DMS53 treated with DMSO at 0.1 percent for 48 hours (cell line): ENCODE results near the gene ZNF277.
"Not testable (repeated sequence)": the region's sequence is repeated elsewhere in the genome, so short reads cannot be mapped to it uniquely, and the experiment has no call there.

Source experiments
- DNase-seq: peaks from one replicate; lab custom pipeline; 2025; ENCODE audit not compliant: unreplicated experiment; lab: John Stamatoyannopoulos, UW

ZNF277 gene

DNA sequence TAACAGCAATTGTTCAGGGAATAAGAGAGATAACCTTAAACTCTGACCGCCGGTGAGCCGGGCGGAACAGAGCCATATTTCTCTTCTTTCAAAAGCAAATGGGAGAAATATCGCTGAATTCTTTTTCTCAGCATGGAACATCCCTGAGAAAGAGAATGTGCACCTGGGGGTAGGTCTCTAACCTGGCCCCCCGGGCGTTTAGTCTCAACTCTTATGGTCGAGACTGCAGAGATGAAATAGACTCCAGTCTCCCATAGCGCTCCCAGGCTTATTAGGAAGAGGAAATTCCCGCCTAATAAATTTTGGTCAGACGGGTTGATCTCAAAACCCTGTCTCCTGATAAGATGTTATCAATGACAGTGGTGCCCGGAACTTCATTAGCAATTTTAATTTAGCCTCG is 43.5 kb downstream of the ZNF277 start:
- not testable (repeated sequence) for DNase-seq

DNA sequence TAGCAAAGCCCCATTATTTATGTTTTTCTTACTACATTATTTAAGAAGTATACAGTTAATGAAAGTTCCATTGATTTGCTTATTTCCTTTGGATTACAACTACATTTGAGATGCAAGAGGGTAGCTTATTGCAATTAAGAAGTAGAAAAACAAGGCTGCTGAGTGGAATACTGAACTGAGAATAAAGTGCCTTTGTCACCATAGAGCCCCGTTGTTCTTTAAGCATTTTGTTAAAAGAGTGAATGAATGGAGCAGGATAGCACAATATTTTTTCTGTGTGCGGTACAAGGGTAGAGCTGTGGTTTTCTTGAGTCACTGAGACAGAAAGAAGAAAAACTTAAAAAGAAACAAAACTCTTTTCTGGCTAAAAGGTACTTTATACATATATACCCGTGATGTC is 45.6 kb downstream of the ZNF277 start:
- no peak for DNase-seq

DNA sequence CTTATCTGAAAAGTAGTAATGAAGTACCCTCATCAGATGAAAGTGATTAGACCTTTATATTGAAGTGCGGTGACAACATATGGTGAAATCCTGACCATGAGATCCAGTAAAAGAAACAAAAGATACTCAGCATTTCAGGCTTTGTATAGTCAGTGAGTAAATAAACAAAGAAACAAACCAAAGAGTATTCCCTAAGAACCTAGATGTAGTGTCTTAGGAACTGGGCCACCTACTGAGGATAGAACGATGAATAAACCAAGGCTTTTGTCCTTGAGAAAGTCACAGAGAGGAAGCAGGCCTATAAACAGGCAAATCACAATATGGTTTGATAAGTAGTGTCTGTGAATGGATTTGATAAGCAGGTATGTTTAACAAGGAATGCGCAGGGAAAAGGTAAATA is 46.2 kb downstream of the ZNF277 start:
- DNase-seq: no peak

DNA sequence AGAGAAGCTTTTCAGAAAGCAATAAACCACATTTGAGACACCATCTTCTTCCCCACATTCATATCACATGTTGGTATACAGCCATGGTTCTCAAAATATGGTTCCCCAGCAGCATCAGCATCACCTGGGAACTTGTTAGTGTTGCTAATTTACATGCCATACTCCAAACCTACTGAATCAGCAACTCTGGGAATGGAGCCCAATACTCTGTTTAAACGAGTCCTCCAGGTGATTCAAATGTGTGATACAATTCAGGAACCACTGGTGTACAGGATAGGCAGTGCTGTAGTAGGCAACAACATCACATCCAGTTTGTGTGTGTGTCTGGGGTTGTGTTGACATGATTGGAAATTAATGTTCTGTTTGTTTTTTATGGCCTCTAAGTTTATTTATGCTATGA is 47.7 kb downstream of the ZNF277 start:
- DNase-seq: no peak

DNA sequence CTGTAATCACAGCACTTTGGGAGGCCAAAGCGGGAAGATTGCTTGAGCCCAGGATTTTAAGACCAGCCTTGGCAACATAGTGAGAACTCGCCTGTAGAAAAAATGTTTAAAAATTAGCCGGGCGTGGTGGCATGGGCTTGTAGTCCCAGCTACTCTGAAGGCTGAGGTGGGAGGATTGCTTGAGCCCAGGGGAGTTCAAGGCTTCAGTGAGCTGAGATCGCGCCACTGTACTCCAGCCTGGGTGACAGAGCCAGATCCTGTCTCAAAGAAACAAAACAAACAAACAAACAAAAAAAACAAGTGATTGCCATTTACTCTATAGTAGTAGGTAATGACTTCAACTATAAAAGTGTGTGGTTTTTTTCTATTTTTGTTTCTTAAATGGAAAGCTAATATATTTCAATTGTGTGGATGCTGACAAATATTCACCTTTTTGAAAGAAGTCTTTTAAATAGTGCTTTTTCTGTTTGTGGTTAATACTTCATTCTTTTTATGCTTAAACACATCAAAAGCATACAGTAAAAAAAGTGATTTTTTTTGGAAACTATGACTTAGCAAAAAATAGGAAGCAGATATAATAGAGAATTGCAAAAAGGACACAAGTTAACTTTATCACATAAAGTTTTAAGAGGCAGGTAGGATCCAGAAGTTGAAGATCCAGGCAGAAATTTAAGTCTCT is 48.4 kb downstream of the ZNF277 start:
- no peak for DNase-seq

DNA sequence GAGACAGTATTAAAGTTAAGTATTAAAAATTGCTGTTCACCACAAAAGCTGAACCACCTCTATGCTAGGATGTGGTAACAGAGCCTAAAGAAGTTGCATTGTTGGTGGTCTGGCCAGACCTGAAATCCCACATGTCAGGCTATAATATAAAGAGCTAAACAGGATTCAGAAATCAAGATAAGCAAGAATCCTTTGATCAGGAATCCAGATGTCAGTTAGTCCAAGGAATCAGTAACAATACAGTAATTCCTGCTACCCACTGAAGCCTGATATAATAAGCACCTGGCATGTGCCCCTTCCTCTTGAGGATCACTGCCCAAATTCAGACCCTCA is 48.9 kb downstream of the ZNF277 start:
- DNase-seq: no peak

DNA sequence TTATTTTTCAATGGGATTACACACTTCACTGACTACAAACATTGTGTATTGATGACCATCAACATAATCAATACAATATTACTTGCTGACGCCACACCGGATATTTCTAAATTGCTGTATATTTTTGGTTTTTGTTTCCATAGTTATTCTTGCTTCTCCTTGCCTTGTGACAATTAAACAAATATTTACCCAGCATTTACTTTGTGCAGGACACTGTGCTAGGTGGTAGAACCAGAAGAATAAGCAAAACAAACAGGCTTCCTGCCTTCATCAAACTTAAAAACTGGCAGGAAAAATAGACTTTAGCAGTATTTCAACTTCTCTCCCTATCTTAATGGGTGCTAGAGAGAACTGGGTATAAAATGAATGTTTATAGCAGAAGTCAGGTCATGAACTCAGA is 50.6 kb downstream of the ZNF277 start:
- DNase-seq: peak; percentile 64

DNA sequence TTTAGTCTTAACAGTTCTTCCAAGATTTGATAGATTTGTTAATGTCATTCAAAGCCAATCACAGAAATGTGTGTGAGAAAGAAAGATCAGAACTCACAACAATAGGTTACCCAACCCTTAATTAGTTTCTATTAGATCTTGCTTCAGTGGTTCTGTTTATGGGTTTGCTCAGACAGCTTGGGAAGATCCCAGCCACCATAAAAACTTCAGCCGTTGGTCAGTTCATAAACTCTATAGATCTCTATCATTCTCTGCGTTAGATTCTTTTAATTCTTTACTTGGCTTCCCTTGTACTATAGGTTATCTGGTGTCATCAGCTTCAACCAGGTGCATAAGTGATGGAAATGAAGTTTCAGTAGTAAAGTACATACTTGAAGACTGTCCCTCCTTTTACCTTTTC is 54.4 kb downstream of the ZNF277 start:
- DNase-seq: no peak

DNA sequence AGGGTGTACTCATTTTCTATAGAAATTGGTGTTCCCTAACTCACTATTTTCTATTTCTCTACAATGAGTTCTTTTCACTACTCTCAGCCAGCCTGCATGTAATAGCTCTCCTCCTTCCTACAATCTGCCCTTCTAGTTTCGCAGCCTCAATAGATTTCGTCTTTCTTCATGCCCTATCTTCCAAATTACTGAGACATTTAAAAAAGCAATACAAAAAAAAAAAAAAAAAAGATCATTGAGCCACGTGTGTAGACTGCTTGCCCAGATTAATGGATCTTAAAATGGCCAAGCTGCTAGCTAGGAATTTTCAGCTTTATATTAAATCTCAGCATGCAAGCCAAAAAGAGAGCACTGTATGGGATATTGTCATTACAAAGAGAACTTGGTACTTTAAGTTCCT is 55.5 kb downstream of the ZNF277 start:
- no peak for DNase-seq

DNA sequence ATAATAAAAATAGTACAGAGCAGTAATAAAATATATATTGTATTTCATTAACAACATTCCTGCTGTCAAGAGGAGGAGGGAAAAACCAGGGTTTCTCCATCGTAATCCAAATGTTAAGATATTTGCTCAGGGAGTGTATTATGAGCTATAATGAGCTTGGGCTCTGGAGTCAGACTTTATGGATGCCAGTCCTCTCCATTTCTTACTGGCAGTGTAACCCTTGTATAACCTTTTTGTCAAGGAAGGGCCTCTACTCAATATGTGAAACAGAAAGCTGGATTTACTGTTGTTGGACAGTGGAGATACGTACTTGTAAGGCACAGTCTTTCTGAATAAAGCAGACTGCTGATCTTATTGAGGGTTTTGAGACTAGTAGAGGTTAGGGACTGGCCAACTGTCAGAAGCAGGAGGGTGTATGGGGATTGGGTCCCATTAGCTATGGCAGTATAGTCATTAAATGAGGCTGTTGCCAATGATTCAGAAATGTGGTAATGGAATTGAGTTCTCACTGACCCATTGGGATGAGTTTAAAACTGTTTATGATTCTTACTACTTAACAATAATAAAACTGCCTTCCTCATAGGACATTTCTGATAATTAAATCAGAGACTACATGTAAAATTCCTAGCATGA is 56.5 kb downstream of the ZNF277 start:
- DNase-seq: no peak

DNA sequence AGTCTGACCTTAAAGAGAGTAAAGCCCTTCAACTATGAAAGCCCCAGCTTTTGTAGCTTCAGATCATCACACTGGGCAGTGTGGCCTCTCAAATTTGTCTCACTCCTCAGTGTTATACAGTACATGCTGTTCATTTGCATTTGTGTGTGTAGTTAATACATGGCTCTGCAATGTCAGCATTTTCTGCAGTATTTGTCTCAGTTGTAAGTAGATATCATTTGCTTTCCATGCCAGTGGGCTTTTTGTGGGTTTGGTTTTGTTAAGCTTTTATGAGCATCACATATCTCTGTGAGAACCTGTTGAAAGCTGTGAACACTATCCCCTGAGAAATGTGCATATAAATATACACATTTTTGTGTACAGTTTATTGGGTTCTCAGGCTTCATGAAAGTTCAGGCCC is 57.0 kb downstream of the ZNF277 start:
- DNase-seq: no peak

DNA sequence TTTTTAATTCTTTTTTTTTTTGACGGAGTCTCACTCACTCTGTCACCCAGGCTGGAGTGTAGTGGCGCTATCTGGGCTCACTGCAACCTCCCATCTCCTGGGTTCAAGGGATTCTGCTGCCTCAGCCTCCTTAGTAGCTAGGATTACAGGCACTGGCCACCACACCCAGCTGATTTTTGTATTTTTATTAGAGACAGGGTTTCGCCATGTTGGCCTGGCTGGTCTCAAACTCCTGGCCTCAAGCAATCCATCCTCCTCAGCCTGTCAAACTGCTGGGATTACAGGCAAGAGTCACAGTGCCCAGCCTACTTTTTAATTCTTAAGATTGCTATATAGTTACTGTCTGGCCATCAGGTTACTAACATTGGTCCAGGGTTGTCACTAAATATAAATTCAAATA is 59.6 kb downstream of the ZNF277 start:
- DNase-seq: no peak

DNA sequence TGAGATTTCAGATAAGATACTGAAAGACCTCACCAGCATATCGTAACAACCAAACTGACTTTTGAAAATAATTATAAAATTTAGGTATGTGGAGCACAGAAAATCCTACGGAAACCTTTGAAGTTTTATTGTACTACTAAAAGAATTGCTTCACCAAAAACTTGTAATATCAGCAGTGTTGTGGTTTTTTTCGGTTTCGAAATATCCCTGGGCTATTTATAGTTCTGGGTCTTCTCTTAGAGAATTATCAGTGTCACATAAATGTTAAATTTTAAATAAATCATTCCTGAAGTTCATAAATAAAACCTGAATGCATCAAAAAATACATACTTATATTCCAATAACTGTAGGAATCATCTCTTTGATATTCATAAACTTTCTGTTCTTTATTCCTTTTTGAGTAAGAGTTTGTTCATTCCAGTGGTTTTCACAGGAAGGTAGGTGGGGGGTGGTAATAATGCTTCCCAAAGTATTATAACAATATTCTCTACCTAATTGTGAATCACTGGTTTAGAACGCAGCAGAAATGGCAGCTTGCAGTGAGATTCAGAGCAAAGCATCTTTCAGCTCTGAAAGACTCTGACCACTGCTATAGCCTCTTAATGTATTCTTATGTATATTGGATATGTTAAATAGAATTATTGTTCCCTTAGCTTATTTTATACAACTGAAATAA is 60.2 kb downstream of the ZNF277 start:
- no peak for DNase-seq

DNA sequence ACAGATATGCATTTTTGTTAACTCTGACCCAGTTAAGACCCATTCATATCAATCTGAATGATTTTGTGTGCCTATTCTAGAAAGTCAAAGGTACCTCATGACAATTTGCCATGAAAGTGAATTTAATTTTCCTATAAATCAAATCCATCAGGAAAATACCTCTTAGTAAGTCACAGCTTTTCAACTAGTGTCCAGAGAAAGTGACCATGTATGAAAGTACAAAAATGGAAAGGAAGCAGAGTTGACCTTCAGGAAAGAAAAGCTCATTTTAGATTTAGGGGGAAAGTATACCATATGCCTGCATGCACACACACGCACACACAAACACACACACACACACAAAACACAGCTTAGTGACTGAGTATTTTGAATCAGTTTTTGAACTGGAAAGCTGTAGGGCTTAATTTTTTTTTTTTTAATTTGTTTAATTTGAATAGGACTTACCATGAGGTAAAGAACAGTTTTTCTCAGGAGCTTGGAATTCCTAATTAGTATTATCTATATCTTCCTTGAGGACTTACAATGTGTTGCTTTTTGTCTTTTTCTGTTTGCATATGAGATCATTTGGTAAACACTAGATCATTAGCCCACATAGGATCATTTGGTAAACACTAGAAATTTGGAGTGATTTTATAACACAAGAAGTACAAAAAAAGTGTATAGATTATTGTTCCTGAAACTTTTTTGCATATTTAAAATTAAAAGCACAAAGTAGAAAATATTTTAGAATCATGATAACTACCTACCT is 61.6 kb downstream of the ZNF277 start:
- DNase-seq: peak; percentile 55

DNA sequence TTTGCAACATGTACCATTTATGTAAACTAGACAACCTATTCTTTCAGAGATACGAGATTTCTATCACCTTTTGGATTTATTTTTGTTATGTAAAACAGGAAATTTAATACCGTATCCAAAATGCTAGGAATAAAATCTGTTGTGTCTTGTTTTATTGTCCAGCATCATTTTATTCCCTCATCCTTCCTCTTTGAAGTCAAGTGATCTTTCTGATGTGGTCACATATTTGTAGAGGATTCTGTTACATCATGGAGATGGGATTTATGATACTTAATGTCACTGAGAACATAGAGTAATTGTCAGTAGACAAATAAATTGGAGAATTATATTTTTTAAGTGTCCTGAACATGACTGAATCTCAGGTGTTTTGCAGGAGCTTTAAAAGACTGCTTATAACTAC is 64.7 kb downstream of the ZNF277 start:
- DNase-seq: peak; percentile 95

DNA sequence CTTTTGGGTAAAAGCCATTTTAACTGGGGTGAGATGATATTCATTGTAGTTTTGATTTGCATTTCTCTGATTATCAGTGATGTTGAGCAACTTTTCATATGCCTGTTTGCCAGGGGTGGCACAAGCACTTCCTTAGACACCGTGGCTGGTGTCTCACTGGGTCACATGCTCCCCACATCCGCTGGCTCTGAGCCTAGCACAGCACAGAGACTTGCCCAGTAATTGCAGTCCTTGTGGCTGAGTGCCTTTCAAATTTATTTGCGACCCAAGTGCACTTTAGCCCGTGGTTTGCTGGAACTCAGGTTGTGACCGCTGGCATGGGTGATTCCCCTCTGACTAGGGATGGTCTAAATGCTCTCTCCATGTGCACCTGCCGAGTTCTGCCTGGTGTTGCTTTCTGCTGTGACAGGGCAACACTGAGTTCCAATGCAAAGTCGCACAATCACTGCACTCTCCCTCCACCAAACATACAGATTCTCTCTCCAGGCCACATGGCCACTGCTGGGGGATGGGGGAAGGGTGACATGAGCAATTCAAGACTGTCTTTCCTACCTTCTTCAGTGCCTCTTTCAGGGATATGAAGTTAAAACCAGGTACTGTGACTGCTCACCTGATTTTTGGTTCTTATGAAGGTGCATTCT is 66.5 kb downstream of the ZNF277 start:
- no peak for DNase-seq

DNA sequence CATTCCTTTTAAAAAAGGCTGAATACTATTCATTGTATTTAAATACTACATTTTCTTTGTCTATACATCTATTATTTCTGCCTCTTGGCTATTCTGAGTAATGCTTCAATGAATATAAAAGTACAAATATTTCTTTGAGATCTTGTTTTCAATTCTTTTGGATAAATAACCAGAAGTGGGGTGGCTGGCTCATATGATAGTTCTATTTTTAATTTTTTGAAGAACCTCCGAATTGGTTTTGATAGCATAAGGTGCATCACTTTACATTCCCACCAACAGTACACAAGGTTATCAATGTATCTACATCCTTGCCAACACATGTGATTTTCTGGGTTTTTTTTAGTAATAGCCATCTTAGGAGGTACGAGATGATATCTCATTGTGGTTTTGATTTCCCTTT is 72.5 kb downstream of the ZNF277 start:
- DNase-seq: no peak

DNA sequence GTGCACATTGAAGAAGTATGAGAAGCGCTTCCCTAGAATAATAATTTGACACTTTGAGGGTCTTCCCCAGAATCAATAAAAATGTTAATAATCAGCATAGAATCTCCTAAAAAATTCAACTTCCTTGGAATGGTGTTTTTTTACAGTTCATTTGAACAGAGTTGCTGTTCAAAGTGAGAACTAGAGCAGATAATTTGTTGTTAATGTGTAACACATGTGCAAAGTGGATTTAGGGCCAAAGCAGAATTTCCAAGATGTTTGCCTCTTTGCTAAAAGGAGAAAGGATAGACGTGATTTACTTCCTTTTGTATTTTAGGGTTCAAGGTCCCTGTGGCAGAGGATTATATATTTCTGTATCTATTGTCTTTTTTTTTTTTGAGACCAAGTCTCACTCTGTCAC is 73.8 kb downstream of the ZNF277 start:
- DNase-seq: no peak

DNA sequence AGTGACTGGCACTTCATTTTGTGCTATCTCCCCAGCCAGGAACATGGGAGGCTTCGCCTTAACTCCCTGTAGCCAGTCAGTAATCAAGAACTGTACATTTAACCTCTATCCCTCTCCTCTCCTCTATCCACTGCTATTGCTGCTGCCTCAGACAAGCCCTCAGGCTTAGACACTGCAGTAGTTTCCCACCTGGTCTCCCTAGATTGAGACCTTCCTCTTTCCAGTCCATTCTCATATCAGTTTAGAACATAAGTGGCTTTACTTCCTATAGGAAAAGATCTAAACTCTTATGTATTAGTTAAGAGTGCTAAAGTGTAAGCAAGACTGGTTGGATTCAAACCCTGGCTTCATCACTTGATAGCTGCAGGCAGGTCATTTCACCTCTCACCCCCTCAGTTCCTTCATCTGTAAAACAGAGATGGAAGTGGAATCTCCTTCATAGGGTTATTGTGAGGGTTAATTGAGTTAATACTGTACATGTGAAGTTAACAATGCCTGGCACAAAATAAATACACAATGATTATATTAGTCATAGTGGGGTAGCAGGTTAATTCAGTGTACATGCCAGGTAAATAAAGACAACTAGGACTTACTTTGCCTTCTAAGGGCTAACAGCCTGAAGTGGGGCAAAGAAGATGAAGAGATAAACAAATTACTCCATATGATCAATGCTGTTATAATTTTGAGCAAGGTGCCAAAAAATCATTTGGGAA is 76.1 kb downstream of the ZNF277 start:
- no peak for DNase-seq

DNA sequence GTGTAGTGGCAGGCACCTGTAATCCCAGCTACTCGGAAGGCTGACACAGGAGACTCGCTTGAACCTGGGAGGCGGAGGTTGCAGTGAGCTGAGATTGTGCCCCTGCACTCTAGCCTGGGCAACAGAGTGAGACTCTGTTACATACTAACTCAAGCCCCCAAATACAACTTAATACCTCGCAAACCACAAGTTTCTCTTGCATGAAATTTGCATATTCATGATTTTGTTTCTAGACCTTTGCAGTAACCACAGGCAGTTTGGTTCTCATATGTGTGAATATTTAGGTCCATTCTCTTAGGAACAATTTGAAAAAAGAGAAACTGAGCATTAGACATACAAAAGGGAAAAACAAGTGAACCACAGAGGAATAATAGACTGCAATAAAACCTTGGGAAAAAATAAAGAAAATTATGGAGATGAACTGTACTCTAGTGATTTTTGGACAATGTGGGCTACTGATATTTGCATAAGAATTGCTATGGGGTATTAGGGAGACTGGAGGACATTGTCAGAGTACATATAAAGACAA is 77.0 kb downstream of the ZNF277 start:
- no peak for DNase-seq
